ENCODE measurements around the gene TGM1.
"Not testable (repeated sequence)": the region's sequence is repeated elsewhere in the genome, so short reads cannot be mapped to it uniquely, and the experiment has no call there.

Gene TGM1

DNA sequence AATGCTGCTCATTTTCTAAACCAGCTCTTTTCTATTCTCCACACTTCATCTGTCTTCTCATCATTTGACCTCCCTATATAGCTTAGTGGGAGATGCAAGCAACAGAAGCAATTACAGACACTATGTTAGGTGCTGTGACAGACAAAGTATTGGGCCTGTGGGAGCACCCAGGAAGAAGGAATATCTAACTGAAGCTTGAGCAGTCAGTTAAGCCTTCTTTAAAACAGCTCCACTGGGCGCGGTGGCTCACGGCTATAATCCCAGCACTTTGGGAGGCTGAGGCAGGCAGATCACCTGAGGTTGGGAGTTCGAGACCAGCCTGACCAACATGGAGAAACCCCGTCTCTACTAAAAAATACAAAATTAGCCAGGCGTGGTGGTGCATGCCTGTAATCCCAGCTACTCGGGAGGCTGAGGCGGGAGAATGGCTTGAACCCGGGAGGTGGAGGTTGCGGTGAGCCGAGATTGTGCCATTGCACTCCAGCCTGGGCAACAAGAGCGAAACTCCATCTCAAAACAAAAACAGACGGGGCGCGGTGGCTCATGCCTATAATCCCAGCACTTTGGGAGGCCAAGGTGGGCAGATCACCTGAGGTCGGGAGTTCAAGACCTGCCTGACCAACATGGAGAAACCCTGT is 59.6 kb downstream of the TGM1 start:
- not testable (repeated sequence) for DNase-seq

DNA sequence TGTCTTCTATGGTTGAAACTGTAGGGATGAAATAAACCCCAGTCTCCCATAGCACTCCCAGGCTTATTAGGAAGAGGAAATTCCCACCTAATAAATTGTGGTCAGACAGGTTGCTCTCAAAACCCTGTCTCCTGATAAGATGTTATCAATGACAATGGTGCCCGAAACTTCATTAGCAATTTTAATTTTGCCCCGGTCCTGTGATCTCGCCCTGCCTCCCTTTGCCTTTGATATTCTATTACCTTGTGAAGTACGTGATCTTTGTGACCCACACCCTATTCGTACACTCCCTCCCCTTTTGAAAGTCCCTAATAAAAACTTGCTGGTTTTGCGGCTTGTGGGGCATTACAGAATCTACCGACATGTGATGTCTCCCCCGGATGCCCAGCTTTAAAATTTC is 60.4 kb downstream of the TGM1 start:
- not testable (repeated sequence) for DNase-seq

All from activated CD4-positive, alpha-beta T cell treated with anti-CD3 and anti-CD28 coated beads, Interleukin-2, amount 50 U/mL, for 1 hour (primary cell).